Panc1 (cell line): Measurements from ENCODE around the gene KIAA0930. TPM values are rescaled to one million over a fixed set of nuclear protein-coding genes. Genes with fewer than 3 reads are reported as not detected.

Source experiments
- ATAC-seq: fragments of 200-7000 bp; cut with Tn5 transposase; 2 replicates; pipeline ENCODE4 v1.9.1; 2020; ENCODE audit warnings: mild to moderate bottlenecking, moderate library complexity
- BruUV-seq: library from RNA; stranded (reverse); fragments of 400-500 nt; replicated peaks from 2 replicates; lab custom pipeline; 2021; lab: Mats Ljungman, UMichigan
- CTCF ChIA-PET: fragments of 300-600 bp; sonication (Branson Sonifier 250); formaldehyde crosslinking; loops from one replicate; lab custom pipeline; 2022; ENCODE audit warnings: antibody characterized with exemption; lab: Charles Lee
- POLR2A ChIA-PET: fragments of 300-600 bp; sonication (Branson Sonifier 250); formaldehyde crosslinking; loops from one replicate; lab custom pipeline; 2022; ENCODE audit warnings: antibody characterized with exemption; lab: Charles Lee
- DNase-seq: peaks from one replicate; pipeline ENCODE4 v3.0.0-alpha.2; 2010; ENCODE audit warnings: low read depth, low spot score
- H3K27ac ChIP-seq: 2 replicates; pipeline ENCODE4 v1.5.1; 2011; ENCODE audit warnings: mild to moderate bottlenecking, low read length, inconsistent platforms
- H3K27me3 ChIP-seq: fragments of 200-500 bp; sonication (Bioruptor generic); 2 replicates; pipeline ENCODE4 v1.6.0; 2014; ENCODE audit warnings: low read length, inconsistent platforms; ENCODE audit not compliant: control insufficient read depth, insufficient read depth
- H3K36me3 ChIP-seq: fragments of 200-500 bp; sonication (Bioruptor generic); 2 replicates; pipeline ENCODE4 v1.5.1; 2014; ENCODE audit warnings: inconsistent platforms, mild to moderate bottlenecking, low read length, moderate library complexity; ENCODE audit not compliant: control insufficient read depth, insufficient read depth
- H3K4me1 ChIP-seq: 2 replicates; pipeline ENCODE4 v1.5.1; 2011; ENCODE audit warnings: inconsistent platforms, mild to moderate bottlenecking, low read length, moderate library complexity; ENCODE audit not compliant: control insufficient read depth, insufficient read depth
- H3K4me3 ChIP-seq, 2 experiments: 2 replicates each; pipeline ENCODE4 v1.5.1; 2011 to 2012; ENCODE audit warnings: low read depth in 2 of 2, low read length in 2 of 2, mild to moderate bottlenecking in 2 of 2, inconsistent platforms in 1 of 2, moderate library complexity in 1 of 2
- H3K9me3 ChIP-seq: fragments of 200-500 bp; sonication (Bioruptor generic); 2 replicates; pipeline ENCODE4 v1.5.1; 2014; ENCODE audit warnings: low read depth, mild to moderate bottlenecking, inconsistent platforms, low read length, moderate library complexity; ENCODE audit not compliant: control insufficient read depth, insufficient read depth
- POLR2AphosphoS5 ChIP-seq: IDR thresholded peaks from 2 replicates; pipeline ENCODE4 v1.6.1; 2012; ENCODE audit warnings: mild to moderate bottlenecking, low read depth, low read length, moderate library complexity
- SIN3A ChIP-seq: IDR thresholded peaks from 2 replicates; pipeline ENCODE4 v1.6.1; 2012; ENCODE audit warnings: low read depth, mild to moderate bottlenecking, low read length, moderate library complexity, borderline replicate concordance; ENCODE audit not compliant: insufficient read depth
- TCF7L2 ChIP-seq: IDR thresholded peaks from 2 replicates; pipeline ENCODE4 v1.6.1; 2011; ENCODE audit warnings: mild to moderate bottlenecking, low read depth, low read length, inconsistent platforms
- in situ Hi-C: cut with HindIII; loops from 2 replicates; pipeline ENCODE4 v1.10.0; 2016; ENCODE audit warnings: low sequenced_read_pairs, low pct_unique_long_range_greater_than_20kb
- intact Hi-C: fragments of 100-400 bp; cut with micrococcal nuclease; formaldehyde crosslinking; loops from one replicate; pipeline ENCODE4 v1.10.0; 2022; ENCODE audit not compliant: unreplicated experiment
- total RNA-seq: library from RNA; stranded (reverse); gene quantifications from one replicate; pipeline ENCODE4 v1.2.1, GENCODE V29; 2021; ENCODE audit not compliant: unreplicated experiment
- TF ChIP-seq, protein P1 (sequence below): fragments of 450-650 bp; IDR thresholded peaks from 2 replicates; pipeline ENCODE4 v1.5.1; 2017; ENCODE audit warnings: mild to moderate bottlenecking
- TF ChIP-seq, protein P2 (sequence below), 2 experiments: IDR thresholded peaks; 2 replicates each; pipeline ENCODE4 v1.6.1; 2011 to 2012; ENCODE audit warnings: low read depth in 2 of 2, control low read depth in 1 of 2, low read length in 1 of 2, mild to moderate bottlenecking in 1 of 2, moderate library complexity in 1 of 2; ENCODE audit not compliant: insufficient read depth in 1 of 2

The KIAA0930 gene
- total RNA-seq, 1 experiment from 2014 or later: 42.5 TPM

DNA sequence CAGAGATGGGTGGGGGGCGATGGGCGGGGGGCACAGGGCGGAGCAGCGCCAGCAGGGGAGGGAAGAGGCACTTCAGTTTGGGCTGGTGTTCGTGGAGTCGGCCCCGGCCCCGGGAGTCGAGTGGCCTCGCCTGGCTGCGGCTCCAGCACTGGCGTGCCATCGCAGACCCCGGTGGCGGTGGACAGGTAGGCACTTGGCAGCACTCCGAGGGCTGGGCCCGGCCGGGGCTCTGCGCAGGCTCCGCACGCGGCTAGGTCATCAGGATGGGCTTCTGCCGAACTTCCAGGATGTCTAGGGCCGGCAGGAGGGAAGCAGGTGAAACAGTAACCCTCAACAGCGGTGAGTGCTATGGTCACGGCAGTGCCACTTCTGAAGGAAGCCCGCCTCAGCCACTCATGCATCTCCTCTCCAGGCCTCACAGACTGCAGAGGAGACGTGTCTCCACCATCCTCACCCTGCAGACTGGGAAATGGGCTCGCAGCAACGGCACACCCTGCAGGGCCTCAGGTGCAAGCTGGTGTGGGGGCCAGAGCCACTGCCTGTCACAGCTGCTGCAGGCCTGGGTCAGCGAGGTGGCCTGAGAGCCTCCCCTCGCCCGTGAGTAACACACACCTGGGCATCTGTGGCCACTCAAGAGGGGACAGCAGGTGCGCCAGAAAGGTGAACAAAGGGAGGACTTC is 43.6 kb downstream of the KIAA0930 start:
- in situ Hi-C loops (no loop called here), intact Hi-C loops (no loop called here)
- POLR2A ChIA-PET: no interaction called here
- Histone ChIP-seq H3K9me3 (no peaks in the 10 kb centered on the region), H3K27me3 (no peaks in the 10 kb centered on the region), H3K4me3 (no peak overlapping the region), H3K36me3 (no peaks in the 10 kb centered on the region), H3K27ac (no peak overlapping the region), H3K4me1 (peaks cover 8% of the 10 kb centered on the region)
- BruUV-seq: no TSS peak
- CTCF ChIA-PET: no interaction called here
- ATAC-seq (no peak), DNase-seq (no peak)
- TF ChIP-seq TCF7L2: no peak

DNA sequence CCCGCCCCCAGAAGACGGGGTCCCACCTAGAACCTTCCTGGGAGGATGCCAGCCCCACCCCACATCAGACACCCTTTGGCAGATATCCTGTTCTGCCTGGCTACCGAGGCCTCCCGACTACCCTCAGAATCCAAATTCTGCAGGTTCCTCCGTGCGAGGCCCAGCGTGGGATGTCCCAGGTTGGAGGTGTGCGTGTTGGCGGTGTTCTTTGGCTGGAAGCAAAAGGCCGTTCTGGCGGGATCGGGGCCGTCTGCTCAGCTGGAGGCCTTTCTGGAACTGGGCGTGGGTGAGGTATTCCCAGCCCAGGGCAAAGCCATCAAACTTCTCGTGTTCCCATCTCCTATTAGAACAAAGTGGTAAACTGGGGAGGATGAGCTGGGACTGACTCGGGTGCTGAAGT is 44.4 kb downstream of the KIAA0930 start:
- intact Hi-C loops: no loop called here
- Histone ChIP-seq H3K9me3 (no peaks in the 10 kb centered on the region), H3K4me3 (no peak overlapping the region), H3K36me3 (no peaks in the 10 kb centered on the region), H3K27ac (no peak overlapping the region), H3K27me3 (no peaks in the 10 kb centered on the region), H3K4me1 (peaks cover 1% of the 10 kb centered on the region; the same call in 1 of the 2 replicates)
- no TSS peak for BruUV-seq
- POLR2A ChIA-PET: no interaction called here
- DNase-seq (no peak), ATAC-seq (no peak)
- in situ Hi-C loops: no loop called here
- TF ChIP-seq, protein P1, sequence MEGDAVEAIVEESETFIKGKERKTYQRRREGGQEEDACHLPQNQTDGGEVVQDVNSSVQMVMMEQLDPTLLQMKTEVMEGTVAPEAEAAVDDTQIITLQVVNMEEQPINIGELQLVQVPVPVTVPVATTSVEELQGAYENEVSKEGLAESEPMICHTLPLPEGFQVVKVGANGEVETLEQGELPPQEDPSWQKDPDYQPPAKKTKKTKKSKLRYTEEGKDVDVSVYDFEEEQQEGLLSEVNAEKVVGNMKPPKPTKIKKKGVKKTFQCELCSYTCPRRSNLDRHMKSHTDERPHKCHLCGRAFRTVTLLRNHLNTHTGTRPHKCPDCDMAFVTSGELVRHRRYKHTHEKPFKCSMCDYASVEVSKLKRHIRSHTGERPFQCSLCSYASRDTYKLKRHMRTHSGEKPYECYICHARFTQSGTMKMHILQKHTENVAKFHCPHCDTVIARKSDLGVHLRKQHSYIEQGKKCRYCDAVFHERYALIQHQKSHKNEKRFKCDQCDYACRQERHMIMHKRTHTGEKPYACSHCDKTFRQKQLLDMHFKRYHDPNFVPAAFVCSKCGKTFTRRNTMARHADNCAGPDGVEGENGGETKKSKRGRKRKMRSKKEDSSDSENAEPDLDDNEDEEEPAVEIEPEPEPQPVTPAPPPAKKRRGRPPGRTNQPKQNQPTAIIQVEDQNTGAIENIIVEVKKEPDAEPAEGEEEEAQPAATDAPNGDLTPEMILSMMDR: no peak
- TF ChIP-seq, protein P2, sequence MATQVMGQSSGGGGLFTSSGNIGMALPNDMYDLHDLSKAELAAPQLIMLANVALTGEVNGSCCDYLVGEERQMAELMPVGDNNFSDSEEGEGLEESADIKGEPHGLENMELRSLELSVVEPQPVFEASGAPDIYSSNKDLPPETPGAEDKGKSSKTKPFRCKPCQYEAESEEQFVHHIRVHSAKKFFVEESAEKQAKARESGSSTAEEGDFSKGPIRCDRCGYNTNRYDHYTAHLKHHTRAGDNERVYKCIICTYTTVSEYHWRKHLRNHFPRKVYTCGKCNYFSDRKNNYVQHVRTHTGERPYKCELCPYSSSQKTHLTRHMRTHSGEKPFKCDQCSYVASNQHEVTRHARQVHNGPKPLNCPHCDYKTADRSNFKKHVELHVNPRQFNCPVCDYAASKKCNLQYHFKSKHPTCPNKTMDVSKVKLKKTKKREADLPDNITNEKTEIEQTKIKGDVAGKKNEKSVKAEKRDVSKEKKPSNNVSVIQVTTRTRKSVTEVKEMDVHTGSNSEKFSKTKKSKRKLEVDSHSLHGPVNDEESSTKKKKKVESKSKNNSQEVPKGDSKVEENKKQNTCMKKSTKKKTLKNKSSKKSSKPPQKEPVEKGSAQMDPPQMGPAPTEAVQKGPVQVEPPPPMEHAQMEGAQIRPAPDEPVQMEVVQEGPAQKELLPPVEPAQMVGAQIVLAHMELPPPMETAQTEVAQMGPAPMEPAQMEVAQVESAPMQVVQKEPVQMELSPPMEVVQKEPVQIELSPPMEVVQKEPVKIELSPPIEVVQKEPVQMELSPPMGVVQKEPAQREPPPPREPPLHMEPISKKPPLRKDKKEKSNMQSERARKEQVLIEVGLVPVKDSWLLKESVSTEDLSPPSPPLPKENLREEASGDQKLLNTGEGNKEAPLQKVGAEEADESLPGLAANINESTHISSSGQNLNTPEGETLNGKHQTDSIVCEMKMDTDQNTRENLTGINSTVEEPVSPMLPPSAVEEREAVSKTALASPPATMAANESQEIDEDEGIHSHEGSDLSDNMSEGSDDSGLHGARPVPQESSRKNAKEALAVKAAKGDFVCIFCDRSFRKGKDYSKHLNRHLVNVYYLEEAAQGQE (IDR thresholded peaks at IDR 0.05; ENCODE audit: insufficient read depth in 1 of 2, low read depth in 2 of 2, low read length in 1 of 2): no peak
- TF ChIP-seq POLR2AphosphoS5 (no peak), SIN3A (no peak), TCF7L2 (no peak)
- CTCF ChIA-PET: no interaction called here

DNA sequence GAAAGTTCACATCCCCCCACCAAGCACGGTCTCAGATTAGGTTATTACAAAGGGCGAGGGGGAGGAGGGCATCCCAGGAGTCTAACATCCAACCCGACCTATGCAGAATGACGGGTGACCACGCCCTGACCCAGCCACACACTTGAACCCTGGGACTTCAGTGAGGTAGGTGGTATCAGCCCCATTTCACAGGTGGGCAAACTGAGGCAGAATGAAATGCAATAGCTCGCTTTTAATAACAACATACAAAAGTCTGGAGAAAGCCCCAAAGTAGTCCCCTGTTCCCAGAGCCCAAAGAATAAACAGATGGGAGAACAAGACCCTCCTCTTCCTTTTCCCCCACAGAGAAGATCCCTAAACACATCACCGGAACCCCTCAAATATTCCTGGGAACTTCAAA is 45.1 kb downstream of the KIAA0930 start:
- no peak overlapping the region for H3K4me3 ChIP-seq
- H3K4me1 ChIP-seq: no peaks in the 10 kb centered on the region
- no peak for DNase-seq
- no TSS peak for BruUV-seq
- intact Hi-C loops (no loop called here), in situ Hi-C loops (no loop called here)
- H3K27me3 ChIP-seq: no peaks in the 10 kb centered on the region
- H3K27ac ChIP-seq: no peak overlapping the region
- H3K36me3 ChIP-seq: no peaks in the 10 kb centered on the region
- CTCF ChIA-PET: no interaction called here
- TF ChIP-seq POLR2AphosphoS5: no peak
- no peak for TF ChIP-seq SIN3A
- TF ChIP-seq, protein P1: no peak
- TF ChIP-seq, protein P2 (IDR thresholded peaks at IDR 0.05; ENCODE audit: insufficient read depth in 1 of 2, low read depth in 2 of 2, low read length in 1 of 2): no peak
- TF ChIP-seq TCF7L2: no peak
- ATAC-seq: no peak
- POLR2A ChIA-PET: interaction anchor here (0.6 kb wide), 1 partner anchor 453 kb away, joined by 3 read pairs; no protein-coding TSS in a partner anchor
- no peaks in the 10 kb centered on the region for H3K9me3 ChIP-seq
